Liver (tissue), 9 donors: ENCODE data around the gene APBB1. TPM values are rescaled to one million over a fixed set of nuclear protein-coding genes. Genes with fewer than 3 reads are reported as not detected.

Experiments used
- DNase-seq: peaks from one replicate; pipeline ENCODE4 v3.0.0-alpha.2; 2017; ENCODE audit warnings: low spot score
- H3K27ac ChIP-seq, 2 donors: one replicate each; pipeline ENCODE4 v1.7.0; 2013; ENCODE audit warnings: inconsistent platforms in 2 of 2, low read length in 2 of 2, control low read depth in 1 of 2, low read depth in 1 of 2, mild to moderate bottlenecking in 1 of 2
- H3K27me3 ChIP-seq, 4 donors: one replicate each; pipeline versions ENCODE4 v1.6.1 to v1.7.0; 2013; ENCODE audit warnings: low read length in 3 of 4, inconsistent platforms in 1 of 4, mild to moderate bottlenecking in 1 of 4, moderate library complexity in 1 of 4; ENCODE audit not compliant: control insufficient read depth in 4 of 4, insufficient read depth in 4 of 4
- H3K36me3 ChIP-seq, 4 donors: one replicate each; pipeline versions ENCODE4 v1.6.1 to v1.7.0; 2013; ENCODE audit warnings: low read length in 3 of 4, mild to moderate bottlenecking in 3 of 4, low read depth in 1 of 4, moderate library complexity in 1 of 4; ENCODE audit not compliant: control insufficient read depth in 4 of 4, insufficient read depth in 3 of 4
- H3K4me1 ChIP-seq, 4 donors: one replicate each; pipeline versions ENCODE4 v1.6.1 to v1.7.0; 2013; ENCODE audit warnings: low read length in 3 of 4, mild to moderate bottlenecking in 3 of 4, moderate library complexity in 1 of 4; ENCODE audit not compliant: control insufficient read depth in 4 of 4, insufficient read depth in 4 of 4
- H3K4me3 ChIP-seq, 3 donors: one replicate each; pipeline versions ENCODE4 v1.6.1 to v1.7.0; 2013; ENCODE audit warnings: low read length in 3 of 3, control low read depth in 1 of 3, low read depth in 1 of 3, mild to moderate bottlenecking in 1 of 3
- H3K9ac ChIP-seq, 2 donors: one replicate each; pipeline ENCODE4 v1.7.0; 2013; ENCODE audit warnings: low read length in 2 of 2, mild to moderate bottlenecking in 2 of 2, moderate library complexity in 2 of 2, control low read depth in 1 of 2, low read depth in 1 of 2
- H3K9me3 ChIP-seq, 4 donors: one replicate each; pipeline versions ENCODE4 v1.6.1 to v1.7.0; 2013; ENCODE audit warnings: low read length in 3 of 4; ENCODE audit not compliant: control insufficient read depth in 4 of 4
- EGR1 ChIP-seq, 2 donors: IDR thresholded peaks; 2 replicates each; pipeline ENCODE4 v1.6.1; 2016 to 2018; ENCODE audit warnings: antibody characterized with exemption in 2 of 2, low read depth in 2 of 2
- FOXA1 ChIP-seq: IDR thresholded peaks from 2 replicates; pipeline ENCODE4 v1.6.1; 2016; ENCODE audit warnings: antibody characterized with exemption
- FOXA2 ChIP-seq: IDR thresholded peaks from 2 replicates; pipeline ENCODE4 v1.6.1; 2016; ENCODE audit warnings: antibody characterized with exemption
- GABPA ChIP-seq, 2 donors: IDR thresholded peaks in 1 of 2; conservative IDR thresholded peaks in 1 of 2; 2 replicates each; pipeline ENCODE4 v1.6.1; 2016; ENCODE audit warnings: antibody characterized with exemption in 2 of 2, mild to moderate bottlenecking in 1 of 2, moderate library complexity in 1 of 2
- HNF4A ChIP-seq, 2 donors: conservative IDR thresholded peaks; 2 replicates each; pipeline ENCODE4 v1.6.1; 2016; ENCODE audit warnings: antibody characterized with exemption in 2 of 2, mild to moderate bottlenecking in 2 of 2
- HNF4G ChIP-seq: IDR thresholded peaks from 2 replicates; pipeline ENCODE4 v1.6.1; 2016; ENCODE audit warnings: antibody characterized with exemption
- JUND ChIP-seq, 2 donors: IDR thresholded peaks; 2 replicates each; pipeline ENCODE4 v1.6.1; 2016; ENCODE audit warnings: antibody characterized with exemption in 2 of 2
- MAX ChIP-seq: IDR thresholded peaks from 2 replicates; pipeline ENCODE4 v1.6.1; 2016; ENCODE audit warnings: antibody characterized with exemption
- NR2F2 ChIP-seq: IDR thresholded peaks from 2 replicates; pipeline ENCODE4 v1.6.1; 2016; ENCODE audit warnings: antibody characterized with exemption
- RAD21 ChIP-seq, 2 donors: IDR thresholded peaks; 2 replicates each; pipeline ENCODE4 v1.6.1; 2016; ENCODE audit warnings: antibody characterized with exemption in 2 of 2, mild to moderate bottlenecking in 2 of 2
- REST ChIP-seq: IDR thresholded peaks from 2 replicates; pipeline ENCODE4 v1.6.1; 2016; ENCODE audit warnings: antibody characterized with exemption, mild to moderate bottlenecking
- RXRA ChIP-seq, 2 donors: IDR thresholded peaks; 2 replicates each; pipeline ENCODE4 v1.6.1; 2017 to 2018; ENCODE audit warnings: antibody characterized with exemption in 2 of 2, mild to moderate bottlenecking in 1 of 2
- SP1 ChIP-seq: IDR thresholded peaks from 2 replicates; pipeline ENCODE4 v1.6.1; 2018; ENCODE audit warnings: antibody characterized with exemption, mild to moderate bottlenecking
- TAF1 ChIP-seq: conservative IDR thresholded peaks from 2 replicates; pipeline ENCODE4 v1.6.1; 2016; ENCODE audit warnings: antibody characterized with exemption, mild to moderate bottlenecking
- YY1 ChIP-seq: IDR thresholded peaks from 2 replicates; pipeline ENCODE4 v1.6.1; 2016; ENCODE audit warnings: antibody characterized with exemption, mild to moderate bottlenecking
- WGBS: extraction: QIAGEN DNeasy Blood & Tissue Kit; methylation state at CpG from one replicate; pipeline ENCODE4 v1.1.7; 2013; 5-methylcytosine and 5-hydroxymethylcytosine counted together
- polyA plus RNA-seq, 2 donors: library from polyadenylated mRNA; stranded (reverse) in 1 of 2; unstranded in 1 of 2; fragments of 200-250 nt in 1 of 2; fragments of >200 nt in 1 of 2; fragmentation: Nextera tagmentation in 1 of 2; extraction: Ambion mirVana in 1 of 2; gene quantifications; one replicate each; pipeline versions ENCODE4 v1.2.1 to v1.2.3, GENCODE V29; 2013 to 2015
- total RNA-seq, 2 donors: library from RNA; depleted of rRNA; stranded (reverse); fragments of >200 nt; gene quantifications; one replicate each; pipeline ENCODE4 v1.2.3, GENCODE V29; 2014
- TF ChIP-seq, protein P1 (sequence below): IDR thresholded peaks from 2 replicates; pipeline ENCODE4 v1.6.1; 2016; ENCODE audit warnings: antibody characterized with exemption
- TF ChIP-seq, protein P2 (sequence below): IDR thresholded peaks from 2 replicates; pipeline ENCODE4 v1.6.1; 2016; ENCODE audit warnings: antibody characterized with exemption
- TF ChIP-seq, protein P3 (sequence below): fragments of 150-350 bp; IDR thresholded peaks from 2 replicates; pipeline ENCODE4 v1.5.1; 2017; ENCODE audit warnings: improper control_type of control experiment, low read depth, low read length; ENCODE audit not compliant: missing input control
- donor health status: healthy.
- donor health status: healthy.
- donor health status: healthy.
- donor health status: healthy.
- donor health status: healthy.

APBB1 gene
- total RNA-seq (1 to 10 TPM; 8.1 to 8.6 TPM), polyA plus RNA-seq (1 to 10 TPM; 2.5 to 4.5 TPM)

DNA sequence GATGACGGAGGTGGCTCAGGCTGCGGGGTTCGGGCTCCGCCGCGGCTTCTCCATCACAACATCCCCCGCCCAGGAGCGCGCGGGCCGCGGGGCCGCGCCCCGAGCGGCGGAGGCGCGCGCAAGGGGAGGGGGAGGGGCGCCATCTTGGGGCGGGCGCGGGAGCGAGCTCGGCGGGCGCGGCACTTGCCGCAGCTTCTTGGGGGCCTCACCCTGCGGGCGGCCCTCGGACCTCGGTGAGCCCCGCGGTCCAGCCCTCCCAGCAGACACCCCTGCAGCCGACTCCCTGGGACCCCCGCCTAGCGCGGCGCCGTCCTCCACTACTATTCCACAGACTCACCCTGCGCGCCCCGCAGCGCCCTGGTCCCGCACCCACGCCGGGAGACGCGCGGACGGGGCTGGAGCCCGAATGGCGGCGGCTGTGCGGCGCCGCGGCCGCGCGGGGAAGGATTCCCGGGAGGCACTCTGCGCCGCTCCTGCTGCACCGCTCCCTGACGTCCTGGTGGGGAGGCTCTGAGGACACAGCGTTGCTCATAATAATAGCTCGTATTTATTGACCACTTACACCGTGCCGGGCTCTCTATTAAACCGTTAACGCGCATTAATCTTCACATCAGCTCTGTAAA lies at the start of gene APBB1:
Gene APBB1, minus strand, starts transcription at position 86 of the 623 bp plus-strand sequence. CDS start 7,747 bp downstream, outside the sequence.
- Histone ChIP-seq H3K36me3 (peaks cover 0 to 1% (median 0%) of the 10 kb centered on the region in 4 donors), H3K9ac (peak within 1 kb of the TSS in 1 of 2 donors; percentile 40), H3K4me3 (peak within 1 kb of the TSS; percentile 57 to 82 (median 62)), H3K27ac (peak within 1 kb of the TSS; percentile 42 to 73), H3K27me3 (no peaks in the 10 kb centered on the region), H3K4me1 (peaks cover 0 to 12% (median 3%) of the 10 kb centered on the region in 4 donors), H3K9me3 (no peaks in the 10 kb centered on the region)
- WGBS: under 1% methylated on average over 75 of the region's 75 CpGs
- peak; percentile 74 for DNase-seq
- no peak for TF ChIP-seq EGR1 (IDR thresholded peaks at IDR 0.05; ENCODE audit: low read depth in 2 of 2)

DNA sequence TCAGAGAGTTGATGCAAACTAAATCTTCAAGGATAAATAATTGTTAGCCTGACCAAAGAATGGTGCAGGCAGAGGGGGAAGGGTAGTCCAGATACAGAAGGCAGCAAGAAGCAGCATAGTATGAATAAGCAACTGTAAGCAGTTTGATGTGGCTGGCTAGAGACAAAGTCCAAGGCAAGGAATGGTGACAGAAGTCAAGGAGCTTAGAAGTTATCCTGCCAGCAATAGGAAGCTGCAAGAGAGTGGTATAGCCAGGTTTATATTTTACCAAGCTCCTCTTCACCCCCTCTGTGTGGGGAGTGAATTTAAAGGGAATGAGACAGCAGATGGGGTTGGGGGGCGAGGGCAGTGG lies 40.2 kb upstream of the APBB1 start:
- no peak for DNase-seq
- peaks cover 10 to 53% (median 19%) of the 10 kb centered on the region in 4 donors for H3K36me3 ChIP-seq

More for the DNA sequence above, 40.2 kb upstream of the APBB1 start:
- Histone ChIP-seq H3K4me3 (no peak overlapping the region), H3K9ac (no peak overlapping the region), H3K27me3 (no peaks in the 10 kb centered on the region), H3K9me3 (no peaks in the 10 kb centered on the region), H3K4me1 (no peaks in the 10 kb centered on the region), H3K27ac (no peak overlapping the region)
- TF ChIP-seq MAX (no peak), SP1 (no peak), GABPA (IDR thresholded peaks at IDR 0.05 in 1 of 2, conservative IDR thresholded peaks at IDR 0.05 in 1 of 2) (no peak), HNF4A (conservative IDR thresholded peaks at IDR 0.05) (no peak), RAD21 (IDR thresholded peaks at IDR 0.05) (no peak), EGR1 (IDR thresholded peaks at IDR 0.05; ENCODE audit: low read depth in 2 of 2) (no peak), HNF4G (no peak), JUND (IDR thresholded peaks at IDR 0.05) (no peak), FOXA1 (no peak), RXRA (IDR thresholded peaks at IDR 0.05) (no peak), REST (no peak), FOXA2 (no peak), YY1 (no peak), TAF1 (no peak), NR2F2 (no peak)
- TF ChIP-seq, protein P1, sequence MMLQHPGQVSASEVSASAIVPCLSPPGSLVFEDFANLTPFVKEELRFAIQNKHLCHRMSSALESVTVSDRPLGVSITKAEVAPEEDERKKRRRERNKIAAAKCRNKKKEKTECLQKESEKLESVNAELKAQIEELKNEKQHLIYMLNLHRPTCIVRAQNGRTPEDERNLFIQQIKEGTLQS: no peak
- TF ChIP-seq, protein P2, sequence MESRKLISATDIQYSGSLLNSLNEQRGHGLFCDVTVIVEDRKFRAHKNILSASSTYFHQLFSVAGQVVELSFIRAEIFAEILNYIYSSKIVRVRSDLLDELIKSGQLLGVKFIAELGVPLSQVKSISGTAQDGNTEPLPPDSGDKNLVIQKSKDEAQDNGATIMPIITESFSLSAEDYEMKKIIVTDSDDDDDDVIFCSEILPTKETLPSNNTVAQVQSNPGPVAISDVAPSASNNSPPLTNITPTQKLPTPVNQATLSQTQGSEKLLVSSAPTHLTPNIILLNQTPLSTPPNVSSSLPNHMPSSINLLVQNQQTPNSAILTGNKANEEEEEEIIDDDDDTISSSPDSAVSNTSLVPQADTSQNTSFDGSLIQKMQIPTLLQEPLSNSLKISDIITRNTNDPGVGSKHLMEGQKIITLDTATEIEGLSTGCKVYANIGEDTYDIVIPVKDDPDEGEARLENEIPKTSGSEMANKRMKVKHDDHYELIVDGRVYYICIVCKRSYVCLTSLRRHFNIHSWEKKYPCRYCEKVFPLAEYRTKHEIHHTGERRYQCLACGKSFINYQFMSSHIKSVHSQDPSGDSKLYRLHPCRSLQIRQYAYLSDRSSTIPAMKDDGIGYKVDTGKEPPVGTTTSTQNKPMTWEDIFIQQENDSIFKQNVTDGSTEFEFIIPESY: no peak
- TF ChIP-seq, protein P3, sequence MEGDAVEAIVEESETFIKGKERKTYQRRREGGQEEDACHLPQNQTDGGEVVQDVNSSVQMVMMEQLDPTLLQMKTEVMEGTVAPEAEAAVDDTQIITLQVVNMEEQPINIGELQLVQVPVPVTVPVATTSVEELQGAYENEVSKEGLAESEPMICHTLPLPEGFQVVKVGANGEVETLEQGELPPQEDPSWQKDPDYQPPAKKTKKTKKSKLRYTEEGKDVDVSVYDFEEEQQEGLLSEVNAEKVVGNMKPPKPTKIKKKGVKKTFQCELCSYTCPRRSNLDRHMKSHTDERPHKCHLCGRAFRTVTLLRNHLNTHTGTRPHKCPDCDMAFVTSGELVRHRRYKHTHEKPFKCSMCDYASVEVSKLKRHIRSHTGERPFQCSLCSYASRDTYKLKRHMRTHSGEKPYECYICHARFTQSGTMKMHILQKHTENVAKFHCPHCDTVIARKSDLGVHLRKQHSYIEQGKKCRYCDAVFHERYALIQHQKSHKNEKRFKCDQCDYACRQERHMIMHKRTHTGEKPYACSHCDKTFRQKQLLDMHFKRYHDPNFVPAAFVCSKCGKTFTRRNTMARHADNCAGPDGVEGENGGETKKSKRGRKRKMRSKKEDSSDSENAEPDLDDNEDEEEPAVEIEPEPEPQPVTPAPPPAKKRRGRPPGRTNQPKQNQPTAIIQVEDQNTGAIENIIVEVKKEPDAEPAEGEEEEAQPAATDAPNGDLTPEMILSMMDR: no peak
- 90% methylated on average over 1 of the region's 1 CpG for WGBS
